ENCODE results near the gene HTRA1.

HTRA1 gene

DNA sequence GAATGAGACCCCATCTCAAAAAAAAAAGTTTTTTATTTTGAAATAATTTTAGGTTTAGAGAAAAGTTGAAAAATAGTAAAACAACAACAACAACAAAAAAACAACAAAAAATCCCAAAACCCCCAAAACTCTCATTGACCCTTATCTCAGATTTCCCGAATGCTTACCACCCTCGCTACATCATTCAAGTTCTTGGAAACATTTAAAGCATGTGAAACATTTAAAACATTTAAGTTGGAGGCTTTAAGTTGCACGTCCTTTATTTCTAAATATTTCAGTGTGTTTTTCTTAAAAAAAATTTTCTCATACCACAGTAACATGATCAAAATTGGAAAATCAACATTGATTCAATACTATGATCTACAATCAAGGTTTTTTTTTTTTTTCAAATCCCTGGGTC, 7.3 kb upstream of the HTRA1 start:
- no peak overlapping the region for H3K27ac ChIP-seq (ENCODE audit: poor library complexity, severe bottlenecking)
- no peaks in the 10 kb centered on the region for H3K36me3 ChIP-seq (ENCODE audit: low read depth)
- no peak for ATAC-seq (ENCODE audit: low read depth)
- H3K4me3 ChIP-seq (ENCODE audit: severe bottlenecking), result no peak overlapping the region
- no peaks in the 10 kb centered on the region for H3K27me3 ChIP-seq (ENCODE audit: insufficient read depth, poor library complexity, severe bottlenecking)
- no peak for DNase-seq (ENCODE audit: low spot score)
- H3K9me3 ChIP-seq (ENCODE audit: severe bottlenecking), result no peaks in the 10 kb centered on the region
- no peaks in the 10 kb centered on the region for H3K4me1 ChIP-seq (ENCODE audit: insufficient read depth, poor library complexity, severe bottlenecking)
- TF ChIP-seq CTCF (IDR thresholded peaks at IDR 0.05; ENCODE audit: poor library complexity, severe bottlenecking), result no peak

DNA sequence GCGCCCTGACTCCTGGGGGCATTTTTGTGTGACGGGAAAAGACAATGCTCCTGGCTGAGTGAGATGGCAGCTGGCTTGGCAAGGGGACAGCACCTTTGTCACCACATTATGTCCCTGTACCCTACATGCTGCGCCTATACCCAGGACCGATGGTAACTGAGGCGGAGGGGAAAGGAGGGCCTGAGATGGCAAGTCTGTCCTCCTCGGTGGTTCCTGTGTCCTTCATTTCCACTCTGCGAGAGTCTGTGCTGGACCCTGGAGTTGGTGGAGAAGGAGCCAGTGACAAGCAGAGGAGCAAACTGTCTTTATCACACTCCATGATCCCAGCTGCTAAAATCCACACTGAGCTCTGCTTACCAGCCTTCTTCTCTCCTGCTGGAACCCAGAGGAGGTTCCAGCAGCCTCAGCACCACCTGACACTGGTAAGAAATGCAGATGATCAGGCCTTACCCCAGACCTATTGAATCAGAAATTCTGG, 6.7 kb upstream of the HTRA1 start, which contains the start of gene ARMS2:
Gene ARMS2, plus strand, starts transcription at position 51 of the 478 bp plus-strand sequence. Its CDS starts 75 bp downstream, at position 126.
- TF ChIP-seq CTCF (IDR thresholded peaks at IDR 0.05; ENCODE audit: poor library complexity, severe bottlenecking), result no peak
- H3K4me3 ChIP-seq (ENCODE audit: severe bottlenecking), result no peak within 1 kb of the TSS
- no peak for DNase-seq (ENCODE audit: low spot score)
- H3K9me3 ChIP-seq (ENCODE audit: severe bottlenecking), result no peaks in the 10 kb centered on the region
- H3K4me1 ChIP-seq (ENCODE audit: insufficient read depth, poor library complexity, severe bottlenecking), result no peaks in the 10 kb centered on the region
- H3K27ac ChIP-seq (ENCODE audit: poor library complexity, severe bottlenecking), result no peak within 1 kb of the TSS
- H3K36me3 ChIP-seq (ENCODE audit: low read depth), result no peaks in the 10 kb centered on the region
- no peaks in the 10 kb centered on the region for H3K27me3 ChIP-seq (ENCODE audit: insufficient read depth, poor library complexity, severe bottlenecking)
- ATAC-seq (ENCODE audit: low read depth), result no peak

DNA sequence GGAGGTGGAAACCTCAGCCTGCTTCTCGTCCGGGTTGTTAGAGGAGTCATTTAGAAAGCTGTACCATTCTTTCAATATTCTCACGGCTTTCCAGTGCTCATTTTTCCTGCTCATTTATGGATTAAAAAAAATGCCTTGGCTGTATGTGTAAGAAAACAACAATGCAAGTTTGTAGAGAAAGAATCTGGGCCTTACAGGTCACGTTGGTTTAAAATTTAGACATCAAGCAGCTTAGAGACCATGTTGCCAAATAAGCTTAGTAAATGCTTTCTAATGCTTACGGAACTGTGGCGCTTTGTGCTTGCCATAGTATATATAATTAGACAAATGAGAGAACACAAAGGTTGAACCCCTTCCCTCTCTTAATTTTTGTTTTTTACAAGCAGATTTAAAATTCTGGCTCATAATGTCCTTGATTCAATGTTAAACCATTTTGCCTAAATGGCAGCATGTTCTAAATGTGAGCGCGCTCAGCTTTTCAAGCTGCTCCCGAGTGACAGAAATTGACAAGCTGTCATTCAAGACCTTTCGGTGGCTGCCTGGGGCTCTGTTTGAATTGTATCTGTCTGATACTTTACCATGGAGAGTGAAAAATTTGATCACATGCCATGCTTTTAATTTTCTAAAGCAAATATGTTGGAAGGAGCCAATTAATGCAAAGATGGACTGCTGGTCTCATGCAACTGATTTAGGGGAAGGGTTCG, 5.8 kb upstream of the HTRA1 start:
- DNase-seq (ENCODE audit: low spot score) (no peak), ATAC-seq (ENCODE audit: low read depth) (no peak)
- Histone ChIP-seq H3K9me3 (ENCODE audit: severe bottlenecking) (no peaks in the 10 kb centered on the region), H3K36me3 (ENCODE audit: low read depth) (no peaks in the 10 kb centered on the region), H3K27ac (ENCODE audit: poor library complexity, severe bottlenecking) (no peak overlapping the region), H3K27me3 (ENCODE audit: insufficient read depth, poor library complexity, severe bottlenecking) (no peaks in the 10 kb centered on the region), H3K4me3 (ENCODE audit: severe bottlenecking) (no peak overlapping the region), H3K4me1 (ENCODE audit: insufficient read depth, poor library complexity, severe bottlenecking) (no peaks in the 10 kb centered on the region)
- TF ChIP-seq CTCF (IDR thresholded peaks at IDR 0.05; ENCODE audit: poor library complexity, severe bottlenecking), result no peak

- TF ChIP-seq CTCF (IDR thresholded peaks at IDR 0.05; ENCODE audit: poor library complexity, severe bottlenecking), result no peak
- H3K36me3 ChIP-seq (ENCODE audit: low read depth), result no peaks in the 10 kb centered on the region
- no peak overlapping the region for H3K4me3 ChIP-seq (ENCODE audit: severe bottlenecking)
- no peak overlapping the region for H3K27ac ChIP-seq (ENCODE audit: poor library complexity, severe bottlenecking)
- H3K27me3 ChIP-seq (ENCODE audit: insufficient read depth, poor library complexity, severe bottlenecking), result no peaks in the 10 kb centered on the region
- H3K9me3 ChIP-seq (ENCODE audit: severe bottlenecking), result no peaks in the 10 kb centered on the region
- no peak for ATAC-seq (ENCODE audit: low read depth)
- no peak for DNase-seq (ENCODE audit: low spot score)
- H3K4me1 ChIP-seq (ENCODE audit: insufficient read depth, poor library complexity, severe bottlenecking), result no peaks in the 10 kb centered on the region
Observed at GRCh38 chr10:122457934-122458333, 3.4 kb upstream of the HTRA1 start.

- Histone ChIP-seq H3K4me3 (ENCODE audit: severe bottlenecking) (no peak overlapping the region), H3K27ac (ENCODE audit: poor library complexity, severe bottlenecking) (no peak overlapping the region), H3K27me3 (ENCODE audit: insufficient read depth, poor library complexity, severe bottlenecking) (no peaks in the 10 kb centered on the region), H3K9me3 (ENCODE audit: severe bottlenecking) (no peaks in the 10 kb centered on the region), H3K4me1 (ENCODE audit: insufficient read depth, poor library complexity, severe bottlenecking) (peaks cover 3% of the 10 kb centered on the region), H3K36me3 (ENCODE audit: low read depth) (peaks cover under 1% of the 10 kb centered on the region; the same call in 1 of the 2 replicates)
- no peak for ATAC-seq (ENCODE audit: low read depth)
- no peak for TF ChIP-seq CTCF (IDR thresholded peaks at IDR 0.05; ENCODE audit: poor library complexity, severe bottlenecking)
- no peak for DNase-seq (ENCODE audit: low spot score)
Observed at GRCh38 chr10:122458693-122459092, 2.7 kb upstream of the HTRA1 start.

Data from RWPE2 (cell line).